HCT116 (cell line): Measurements from ENCODE around the gene PCCA.

ENCODE experiments used
- ATF3 ChIP-seq: IDR thresholded peaks from 2 replicates; pipeline ENCODE4 v1.6.1; 2012
- CTCF ChIP-seq, 3 experiments: fragments of 200-600 bp in 1 of 3; sonication (generic) in 1 of 3; IDR thresholded peaks in 2 of 3; conservative IDR thresholded peaks in 1 of 3; 2 replicates each; pipeline ENCODE4 v1.5.1; 2012 to 2017; ENCODE audit warnings: low read depth in 2 of 3, low read length in 2 of 3, antibody characterized with exemption in 1 of 3, borderline replicate concordance in 1 of 3, control low read depth in 1 of 3, mild to moderate bottlenecking in 1 of 3, mixed read lengths in 1 of 3, mixed run types in 1 of 3, moderate library complexity in 1 of 3; ENCODE audit not compliant: insufficient read depth in 1 of 3
- EZH2 ChIP-seq: fragments of 200-600 bp; sonication (generic); IDR thresholded peaks from 2 replicates; pipeline ENCODE4 v1.6.1; 2017; ENCODE audit warnings: antibody characterized with exemption, mixed run types
- ZFX ChIP-seq: fragments of 450-650 bp; IDR thresholded peaks from 2 replicates; pipeline ENCODE4 v1.6.1; 2017

DNA sequence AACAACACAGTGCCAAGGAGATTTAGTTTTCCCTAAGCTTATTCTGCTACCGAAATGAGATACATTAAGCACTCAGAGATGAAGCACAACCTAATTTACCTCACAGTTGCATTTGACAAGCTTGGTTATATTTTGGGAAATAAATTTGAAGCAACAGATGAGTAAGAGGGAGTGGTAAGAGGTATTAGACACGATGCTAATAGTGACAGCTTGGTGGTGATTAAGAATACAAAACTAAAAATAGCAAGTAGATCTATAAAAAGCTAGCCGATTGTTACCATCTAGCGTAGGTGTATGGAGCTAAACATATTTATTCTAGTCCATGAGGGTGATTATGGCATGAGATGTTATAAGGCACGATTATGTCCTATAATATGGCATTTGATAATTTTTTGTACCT lies 208.5 kb downstream of the PCCA start:
- no peak for TF ChIP-seq ZFX
- no peak for TF ChIP-seq ATF3
- TF ChIP-seq CTCF (IDR thresholded peaks at IDR 0.05 in 2 of 3, conservative IDR thresholded peaks at IDR 0.05 in 1 of 3; ENCODE audit: borderline replicate concordance in 1 of 3, insufficient read depth in 1 of 3, low read depth in 2 of 3, low read length in 2 of 3) = no peak
- no peak for TF ChIP-seq EZH2
